GM11168 (cell line): Measurements from ENCODE around the gene MCEMP1.

Source experiments
- in situ Hi-C: fragments of 300-500 bp; cut with MboI; formaldehyde crosslinking; loops from one replicate; pipeline ENCODE4 v1.12.0; 2022; ENCODE audit warnings: low sequenced_read_pairs; ENCODE audit not compliant: unreplicated experiment

The MCEMP1 gene

GRCh38 chr19:7676854-7677253, at the start of gene MCEMP1:
MCEMP1 (plus strand) TSS chr19:7677090; CDS start chr19:7677121, 31 bp downstream.
- in situ Hi-C loops, result no loop called here

GRCh38 chr19:7627166-7627565, 49.7 kb upstream of the MCEMP1 start:
- in situ Hi-C loops, result no loop called here

- in situ Hi-C loops, result no loop called here
These were observed 48.1 kb upstream of the MCEMP1 start for GRCh38 chr19:7628589-7629311.

- in situ Hi-C loops, result no loop called here
These were observed 47.4 kb upstream of the MCEMP1 start, which contains the start of the genes PET100 and XAB2 for GRCh38 chr19:7629347-7630054. PET100 (plus strand) TSS chr19:7629793; CDS start chr19:7629834, 41 bp downstream. XAB2 (minus strand) TSS chr19:7629545; CDS start chr19:7629527, 18 bp downstream.

- in situ Hi-C loops, result no loop called here
These were observed 45.3 kb upstream of the MCEMP1 start for GRCh38 chr19:7631577-7631976.

GRCh38 chr19:7632340-7633203, 44.3 kb upstream of the MCEMP1 start:
- in situ Hi-C loops, result no loop called here

GRCh38 chr19:7633698-7634097, 43.2 kb upstream of the MCEMP1 start, which contains the start of gene PCP2:
PCP2 (minus strand) TSS chr19:7633719; CDS start chr19:7633457, 262 bp downstream.
- in situ Hi-C loops, result no loop called here

GRCh38 chr19:7635670-7636069, 41.2 kb upstream of the MCEMP1 start:
- in situ Hi-C loops, result no loop called here

GRCh38 chr19:7636317-7636690, 40.6 kb upstream of the MCEMP1 start:
- in situ Hi-C loops, result no loop called here

GRCh38 chr19:7636691-7637373, 40.1 kb upstream of the MCEMP1 start, which contains the start of gene STXBP2:
STXBP2 (plus strand) TSS chr19:7637110; CDS start chr19:7637150, 40 bp downstream.
- in situ Hi-C loops, result no loop called here

- in situ Hi-C loops, result no loop called here
These were observed 39.3 kb upstream of the MCEMP1 start for GRCh38 chr19:7637374-7638256.

GRCh38 chr19:7638802-7639465, 38.0 kb upstream of the MCEMP1 start:
- in situ Hi-C loops, result no loop called here

- in situ Hi-C loops, result no loop called here
These were observed 37.0 kb upstream of the MCEMP1 start for GRCh38 chr19:7639863-7640348.

GRCh38 chr19:7640803-7641202, 36.1 kb upstream of the MCEMP1 start:
- in situ Hi-C loops, result no loop called here

- in situ Hi-C loops, result no loop called here
These were observed 35.3 kb upstream of the MCEMP1 start for GRCh38 chr19:7641290-7642276.

- in situ Hi-C loops, result no loop called here
These were observed 34.4 kb upstream of the MCEMP1 start for GRCh38 chr19:7642295-7643030.
